SU-DHL-6 (cell line): Measurements from ENCODE around the gene RAI1.

Experiments
- EZH2phosphoT487 ChIP-seq: fragments of 200-600 bp; sonication (generic), shearing (Covaris generic); conservative IDR thresholded peaks from 2 replicates; pipeline ENCODE4 v1.6.1; 2018; ENCODE audit warnings: mild to moderate bottlenecking, antibody characterized with exemption, low read length, moderate library complexity, mixed read lengths
- TF ChIP-seq, protein P1 (sequence below): fragments of 200-600 bp; sonication (generic); IDR thresholded peaks from one replicate; pipeline ENCODE4 v1.5.1; 2017; ENCODE audit warnings: antibody characterized with exemption, mild to moderate bottlenecking, low read length, moderate library complexity; ENCODE audit not compliant: insufficient read depth, poor library complexity, severe bottlenecking

DNA sequence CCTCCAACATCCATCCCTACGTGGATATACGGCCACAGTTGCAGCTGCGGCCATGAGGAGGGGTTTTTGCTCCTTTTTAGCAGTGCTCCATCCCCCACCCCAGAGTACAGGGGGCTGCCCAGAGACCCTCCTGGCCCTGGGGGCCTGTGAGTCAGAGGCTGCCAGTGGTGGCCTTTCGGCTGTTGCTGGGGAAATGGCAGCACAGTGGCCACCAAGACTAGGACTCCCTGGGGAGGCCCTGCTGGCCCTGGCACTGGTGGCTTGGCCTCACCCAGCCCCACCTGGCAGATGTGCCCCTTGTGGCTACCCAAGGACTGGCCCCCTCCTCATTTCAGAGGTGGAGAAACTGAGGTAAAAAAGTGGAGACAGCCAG lies 29.1 kb downstream of the RAI1 start:
- TF ChIP-seq, protein P1, sequence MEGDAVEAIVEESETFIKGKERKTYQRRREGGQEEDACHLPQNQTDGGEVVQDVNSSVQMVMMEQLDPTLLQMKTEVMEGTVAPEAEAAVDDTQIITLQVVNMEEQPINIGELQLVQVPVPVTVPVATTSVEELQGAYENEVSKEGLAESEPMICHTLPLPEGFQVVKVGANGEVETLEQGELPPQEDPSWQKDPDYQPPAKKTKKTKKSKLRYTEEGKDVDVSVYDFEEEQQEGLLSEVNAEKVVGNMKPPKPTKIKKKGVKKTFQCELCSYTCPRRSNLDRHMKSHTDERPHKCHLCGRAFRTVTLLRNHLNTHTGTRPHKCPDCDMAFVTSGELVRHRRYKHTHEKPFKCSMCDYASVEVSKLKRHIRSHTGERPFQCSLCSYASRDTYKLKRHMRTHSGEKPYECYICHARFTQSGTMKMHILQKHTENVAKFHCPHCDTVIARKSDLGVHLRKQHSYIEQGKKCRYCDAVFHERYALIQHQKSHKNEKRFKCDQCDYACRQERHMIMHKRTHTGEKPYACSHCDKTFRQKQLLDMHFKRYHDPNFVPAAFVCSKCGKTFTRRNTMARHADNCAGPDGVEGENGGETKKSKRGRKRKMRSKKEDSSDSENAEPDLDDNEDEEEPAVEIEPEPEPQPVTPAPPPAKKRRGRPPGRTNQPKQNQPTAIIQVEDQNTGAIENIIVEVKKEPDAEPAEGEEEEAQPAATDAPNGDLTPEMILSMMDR, result no peak
- no peak for TF ChIP-seq EZH2phosphoT487
